ENCODE results near the gene OIP5.
A peak's percentile ranks its signal among the peaks of the same experiment; 100 is the strongest.
"Not testable (repeated sequence)": the region's sequence is repeated elsewhere in the genome, so short reads cannot be mapped to it uniquely, and the experiment has no call there.

Gene OIP5

GRCh38 chr15:41333026-41333562 is 703 bp upstream of the OIP5 start:
- DNase-seq (ENCODE audit: extremely low read depth, low read depth), result no peak
- TF ChIP-seq, protein P1, sequence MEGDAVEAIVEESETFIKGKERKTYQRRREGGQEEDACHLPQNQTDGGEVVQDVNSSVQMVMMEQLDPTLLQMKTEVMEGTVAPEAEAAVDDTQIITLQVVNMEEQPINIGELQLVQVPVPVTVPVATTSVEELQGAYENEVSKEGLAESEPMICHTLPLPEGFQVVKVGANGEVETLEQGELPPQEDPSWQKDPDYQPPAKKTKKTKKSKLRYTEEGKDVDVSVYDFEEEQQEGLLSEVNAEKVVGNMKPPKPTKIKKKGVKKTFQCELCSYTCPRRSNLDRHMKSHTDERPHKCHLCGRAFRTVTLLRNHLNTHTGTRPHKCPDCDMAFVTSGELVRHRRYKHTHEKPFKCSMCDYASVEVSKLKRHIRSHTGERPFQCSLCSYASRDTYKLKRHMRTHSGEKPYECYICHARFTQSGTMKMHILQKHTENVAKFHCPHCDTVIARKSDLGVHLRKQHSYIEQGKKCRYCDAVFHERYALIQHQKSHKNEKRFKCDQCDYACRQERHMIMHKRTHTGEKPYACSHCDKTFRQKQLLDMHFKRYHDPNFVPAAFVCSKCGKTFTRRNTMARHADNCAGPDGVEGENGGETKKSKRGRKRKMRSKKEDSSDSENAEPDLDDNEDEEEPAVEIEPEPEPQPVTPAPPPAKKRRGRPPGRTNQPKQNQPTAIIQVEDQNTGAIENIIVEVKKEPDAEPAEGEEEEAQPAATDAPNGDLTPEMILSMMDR (IDR thresholded peaks at IDR 0.05; ENCODE audit: low read depth, low read length), result no peak

GRCh38 chr15:41331833-41332193 is 578 bp downstream of the OIP5 start:
- DNase-seq (ENCODE audit: extremely low read depth, low read depth), result peak; percentile 5
- TF ChIP-seq, protein P1 (IDR thresholded peaks at IDR 0.05; ENCODE audit: low read depth, low read length), result 0 out of 2 replicates have a peak, but pooled peaks have one; percentile 72

DNA sequence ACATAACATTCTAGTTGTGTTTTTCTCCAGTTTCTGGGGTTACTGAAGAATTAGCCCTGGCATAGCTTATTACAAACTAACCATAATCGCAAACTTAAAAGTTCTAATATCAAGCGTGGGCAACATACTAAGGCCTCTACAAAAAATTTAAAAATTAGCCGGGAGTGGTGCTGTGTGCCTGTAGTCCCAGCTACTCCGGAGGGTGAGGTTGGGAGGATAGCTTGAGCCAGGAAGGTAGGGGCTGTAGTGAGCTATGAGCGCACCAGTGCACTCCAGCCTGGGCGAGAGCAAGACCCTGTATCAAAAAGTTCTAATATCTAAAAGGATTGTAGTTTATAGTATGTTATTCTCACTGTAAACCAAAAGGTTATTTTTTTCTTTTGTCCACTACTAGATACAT is 1.1 kb downstream of the OIP5 start:
- no peak for DNase-seq (ENCODE audit: extremely low read depth, low read depth)
- TF ChIP-seq, protein P1 (IDR thresholded peaks at IDR 0.05; ENCODE audit: low read depth, low read length), result no peak

- TF ChIP-seq, protein P1 (IDR thresholded peaks at IDR 0.05; ENCODE audit: low read depth, low read length), result no peak
Observed at GRCh38 chr15:41323611-41324010, 8.8 kb downstream of the OIP5 start.

DNA sequence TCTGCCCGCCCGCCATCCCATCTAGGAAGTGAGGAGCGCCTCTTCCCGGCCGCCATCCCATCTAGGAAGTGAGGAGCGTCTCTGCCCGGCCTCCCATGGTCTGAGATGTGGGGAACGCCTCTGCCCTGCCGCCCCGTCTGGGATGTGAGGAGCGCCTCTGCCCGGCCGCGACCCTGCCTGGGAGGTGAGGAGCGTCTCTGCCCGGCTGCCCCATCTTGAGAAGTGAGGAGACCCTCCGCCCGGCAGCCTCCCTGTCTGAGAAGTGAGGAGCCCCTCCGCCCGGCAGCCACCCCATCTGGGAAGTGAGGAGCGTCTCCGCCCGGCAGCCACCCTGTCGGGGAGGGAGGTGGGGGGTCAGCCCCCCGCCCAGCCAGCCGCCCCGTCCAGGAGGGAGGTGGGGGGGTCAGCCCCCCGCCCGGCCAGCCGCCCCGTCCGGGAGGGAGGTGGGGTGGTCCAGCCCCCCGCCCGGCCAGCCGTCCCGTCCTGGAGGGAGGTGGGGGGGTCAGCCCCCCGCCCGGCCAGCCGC is 11.5 kb downstream of the OIP5 start:
- DNase-seq (ENCODE audit: extremely low read depth, low read depth), result not testable (repeated sequence)

More at GRCh38 chr15:41323611-41324010, 8.8 kb downstream of the OIP5 start:
- no peak for DNase-seq (ENCODE audit: extremely low read depth, low read depth)

DNA sequence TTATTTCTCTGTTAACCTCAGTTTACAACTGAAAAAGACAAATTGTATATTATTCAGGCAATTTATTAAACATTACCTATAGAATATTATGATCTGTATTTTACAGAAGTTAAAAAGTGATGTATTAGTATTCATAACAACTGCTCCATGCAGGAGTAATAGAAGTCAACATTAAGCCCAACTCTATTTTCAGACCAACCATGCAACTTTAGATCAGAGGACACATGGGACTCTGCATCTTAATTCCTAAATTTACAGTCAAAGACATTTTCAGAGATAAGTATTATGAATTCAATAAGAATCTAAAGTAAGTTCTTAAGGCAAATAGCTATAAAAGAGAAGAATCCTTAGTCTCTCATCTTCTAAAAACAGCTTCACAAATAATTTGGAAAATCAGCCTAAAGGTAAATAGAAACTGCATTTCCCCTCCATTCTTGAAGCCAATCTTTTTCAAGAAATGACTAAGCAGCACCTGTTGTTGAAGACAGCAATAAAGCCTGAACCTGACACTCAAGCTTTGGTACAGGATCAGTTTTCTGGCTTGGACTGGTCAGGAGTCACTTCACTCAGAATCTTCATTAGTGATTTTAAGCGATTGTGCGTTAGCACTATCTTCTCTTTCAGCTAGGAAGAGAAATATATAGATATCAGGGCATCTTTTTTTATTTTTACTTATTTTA is 23.0 kb downstream of the OIP5 start:
- TF ChIP-seq, protein P1 (IDR thresholded peaks at IDR 0.05; ENCODE audit: low read depth, low read length), result no peak
- DNase-seq (ENCODE audit: extremely low read depth, low read depth), result no peak

DNA sequence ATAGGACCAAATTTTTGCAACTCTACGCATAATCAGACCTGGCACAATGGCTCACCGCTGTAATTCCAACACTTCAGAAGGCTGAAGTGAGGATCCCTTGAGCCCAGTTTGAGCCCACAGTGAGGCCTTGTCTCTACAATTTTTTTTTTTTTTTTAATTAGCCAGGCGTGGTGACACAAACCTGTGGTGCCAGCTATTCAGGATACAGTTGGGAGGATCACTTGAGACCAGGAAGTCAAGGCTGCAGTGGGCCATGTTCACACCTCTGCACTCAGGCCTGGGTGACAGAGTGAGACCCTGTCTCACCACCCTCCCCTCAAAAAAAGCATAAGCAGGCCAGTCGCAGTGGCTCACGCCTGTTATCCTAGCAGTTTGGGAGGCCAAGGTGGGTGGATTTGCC is 24.7 kb downstream of the OIP5 start:
- DNase-seq (ENCODE audit: extremely low read depth, low read depth), result no peak
- TF ChIP-seq, protein P1 (IDR thresholded peaks at IDR 0.05; ENCODE audit: low read depth, low read length), result no peak
